IMR-90 (cell line): ENCODE results near the gene MUC5AC. TPM values are rescaled to one million over a fixed set of nuclear protein-coding genes. Genes with fewer than 3 reads are reported as not detected.

Experiments used
- polyA plus RNA-seq, 3 experiments: library from polyadenylated mRNA; depleted of rRNA; stranded (reverse); fragments of >200 nt; gene quantifications; 2 replicates each; pipeline ENCODE4 v1.2.3, GENCODE V29; 2012; ENCODE audit warnings: low replicate concordance in 1 of 3
- total RNA-seq: library from RNA; depleted of rRNA; stranded (reverse); fragments of >200 nt; gene quantifications from 2 replicates; pipeline ENCODE4 v1.2.3, GENCODE V29; 2012
- TF ChIP-seq, protein P1 (sequence below): conservative IDR thresholded peaks from 2 replicates; pipeline ENCODE4 v1.5.1; 2012; ENCODE audit warnings: mild to moderate bottlenecking, low read depth, low read length, improper control_type of control experiment
- TF ChIP-seq, protein P2 (sequence below): fragments of 150-350 bp; IDR thresholded peaks from 2 replicates; pipeline ENCODE4 v1.6.1; 2016; ENCODE audit warnings: low read depth, mild to moderate bottlenecking, low read length, moderate library complexity, borderline replicate concordance

The MUC5AC gene
- total and polyA plus RNA-seq, 2 of the 4 experiments (the other 2 are of a cell fraction): 0.02 TPM; not detected in 1

DNA sequence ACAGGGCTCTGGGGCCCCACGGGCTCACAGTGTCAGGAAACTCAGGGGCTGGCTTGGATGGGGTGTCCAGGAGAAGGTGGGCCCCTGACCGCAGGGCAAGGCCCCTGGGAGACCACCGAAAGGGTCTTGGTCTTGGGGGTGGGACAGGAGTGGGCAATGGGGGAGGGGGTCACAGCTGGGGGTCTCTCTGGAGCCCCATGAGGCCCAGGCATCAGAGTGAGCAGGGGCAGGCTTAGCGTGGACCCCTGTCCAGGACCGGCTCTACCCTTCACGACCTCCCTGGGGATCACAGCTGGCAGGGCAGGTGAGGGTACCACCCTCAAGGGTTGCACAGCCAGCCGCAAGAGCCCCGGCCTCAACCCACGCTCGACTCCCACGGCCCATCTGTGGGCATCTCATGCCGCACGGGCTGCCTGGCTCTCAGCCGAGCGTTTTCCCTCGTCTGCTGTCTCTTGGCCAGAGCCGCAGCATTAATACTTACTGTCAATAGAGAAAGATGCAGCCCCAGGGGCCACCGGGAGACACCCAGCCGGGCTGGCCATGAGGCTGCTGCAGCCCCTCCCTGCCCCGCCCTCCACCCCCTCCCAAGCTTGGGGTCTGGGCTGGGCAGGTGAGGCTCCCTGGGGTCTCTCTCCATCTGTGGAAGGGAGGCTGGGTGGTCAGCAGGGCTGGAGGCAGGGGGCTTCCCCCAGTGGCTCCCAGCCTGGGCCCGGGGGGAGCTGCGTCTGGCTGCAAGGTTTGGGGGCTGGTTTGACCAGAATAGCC, 65.8 kb downstream of the MUC5AC start (continued):
- TF ChIP-seq, protein P1, sequence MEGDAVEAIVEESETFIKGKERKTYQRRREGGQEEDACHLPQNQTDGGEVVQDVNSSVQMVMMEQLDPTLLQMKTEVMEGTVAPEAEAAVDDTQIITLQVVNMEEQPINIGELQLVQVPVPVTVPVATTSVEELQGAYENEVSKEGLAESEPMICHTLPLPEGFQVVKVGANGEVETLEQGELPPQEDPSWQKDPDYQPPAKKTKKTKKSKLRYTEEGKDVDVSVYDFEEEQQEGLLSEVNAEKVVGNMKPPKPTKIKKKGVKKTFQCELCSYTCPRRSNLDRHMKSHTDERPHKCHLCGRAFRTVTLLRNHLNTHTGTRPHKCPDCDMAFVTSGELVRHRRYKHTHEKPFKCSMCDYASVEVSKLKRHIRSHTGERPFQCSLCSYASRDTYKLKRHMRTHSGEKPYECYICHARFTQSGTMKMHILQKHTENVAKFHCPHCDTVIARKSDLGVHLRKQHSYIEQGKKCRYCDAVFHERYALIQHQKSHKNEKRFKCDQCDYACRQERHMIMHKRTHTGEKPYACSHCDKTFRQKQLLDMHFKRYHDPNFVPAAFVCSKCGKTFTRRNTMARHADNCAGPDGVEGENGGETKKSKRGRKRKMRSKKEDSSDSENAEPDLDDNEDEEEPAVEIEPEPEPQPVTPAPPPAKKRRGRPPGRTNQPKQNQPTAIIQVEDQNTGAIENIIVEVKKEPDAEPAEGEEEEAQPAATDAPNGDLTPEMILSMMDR: no peak
- TF ChIP-seq, protein P2, sequence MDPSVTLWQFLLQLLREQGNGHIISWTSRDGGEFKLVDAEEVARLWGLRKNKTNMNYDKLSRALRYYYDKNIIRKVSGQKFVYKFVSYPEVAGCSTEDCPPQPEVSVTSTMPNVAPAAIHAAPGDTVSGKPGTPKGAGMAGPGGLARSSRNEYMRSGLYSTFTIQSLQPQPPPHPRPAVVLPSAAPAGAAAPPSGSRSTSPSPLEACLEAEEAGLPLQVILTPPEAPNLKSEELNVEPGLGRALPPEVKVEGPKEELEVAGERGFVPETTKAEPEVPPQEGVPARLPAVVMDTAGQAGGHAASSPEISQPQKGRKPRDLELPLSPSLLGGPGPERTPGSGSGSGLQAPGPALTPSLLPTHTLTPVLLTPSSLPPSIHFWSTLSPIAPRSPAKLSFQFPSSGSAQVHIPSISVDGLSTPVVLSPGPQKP: no peak
